MV-4-11 (cell line): ENCODE data around the gene CDH23.

Experiments used
- DNase-seq: peaks from one replicate; lab custom pipeline; 2025; lab: John Stamatoyannopoulos, UW

The CDH23 gene

DNA sequence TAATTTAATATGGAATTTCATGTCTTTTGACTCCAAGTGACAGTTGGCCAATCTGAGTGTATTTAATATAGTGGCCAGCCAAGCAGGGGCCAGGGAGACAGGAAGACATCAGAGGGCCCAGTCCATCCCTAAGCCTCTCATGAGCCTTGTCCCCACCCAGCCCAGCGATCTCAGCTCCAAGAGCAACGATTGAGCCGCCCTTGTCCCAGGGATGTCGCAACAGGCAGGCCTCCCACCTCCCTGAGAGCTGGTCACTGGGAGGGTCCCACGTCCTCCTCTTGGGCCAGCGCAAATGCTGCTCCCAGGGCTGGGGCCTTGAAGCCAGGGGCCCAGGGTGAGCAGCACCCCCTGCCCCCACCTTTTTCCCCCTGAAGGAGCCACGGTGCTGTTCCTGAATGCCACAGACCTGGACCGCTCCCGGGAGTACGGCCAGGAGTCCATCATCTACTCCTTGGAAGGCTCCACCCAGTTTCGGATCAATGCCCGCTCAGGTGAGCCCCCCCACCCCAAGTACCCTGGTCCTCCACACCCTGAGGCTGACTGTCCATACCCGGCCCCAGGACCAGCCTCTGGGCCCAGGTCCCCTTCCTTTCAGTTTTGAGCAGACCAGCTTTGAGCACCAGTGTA is 293.5 kb downstream of the CDH23 start:
- DNase-seq: no peak

DNA sequence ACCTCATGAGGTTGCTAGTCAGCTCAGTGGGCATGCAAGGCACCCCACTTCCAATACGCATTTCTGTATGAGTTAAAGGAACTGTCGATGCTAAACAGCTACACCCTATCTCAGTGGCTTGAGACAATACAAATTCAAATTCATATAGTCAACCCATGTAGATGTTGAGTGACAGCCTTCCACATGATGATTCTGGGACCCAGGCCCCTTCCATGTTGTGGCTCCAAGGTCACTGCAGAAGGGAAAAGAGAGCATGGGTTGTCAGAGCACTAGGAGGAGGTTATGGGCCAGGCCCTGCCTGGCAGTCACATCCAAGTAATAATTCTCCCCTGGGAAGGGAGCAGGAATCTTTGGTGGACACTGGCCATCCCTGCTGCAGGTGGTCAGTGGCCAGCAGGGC is 294.7 kb downstream of the CDH23 start:
- no peak for DNase-seq

DNA sequence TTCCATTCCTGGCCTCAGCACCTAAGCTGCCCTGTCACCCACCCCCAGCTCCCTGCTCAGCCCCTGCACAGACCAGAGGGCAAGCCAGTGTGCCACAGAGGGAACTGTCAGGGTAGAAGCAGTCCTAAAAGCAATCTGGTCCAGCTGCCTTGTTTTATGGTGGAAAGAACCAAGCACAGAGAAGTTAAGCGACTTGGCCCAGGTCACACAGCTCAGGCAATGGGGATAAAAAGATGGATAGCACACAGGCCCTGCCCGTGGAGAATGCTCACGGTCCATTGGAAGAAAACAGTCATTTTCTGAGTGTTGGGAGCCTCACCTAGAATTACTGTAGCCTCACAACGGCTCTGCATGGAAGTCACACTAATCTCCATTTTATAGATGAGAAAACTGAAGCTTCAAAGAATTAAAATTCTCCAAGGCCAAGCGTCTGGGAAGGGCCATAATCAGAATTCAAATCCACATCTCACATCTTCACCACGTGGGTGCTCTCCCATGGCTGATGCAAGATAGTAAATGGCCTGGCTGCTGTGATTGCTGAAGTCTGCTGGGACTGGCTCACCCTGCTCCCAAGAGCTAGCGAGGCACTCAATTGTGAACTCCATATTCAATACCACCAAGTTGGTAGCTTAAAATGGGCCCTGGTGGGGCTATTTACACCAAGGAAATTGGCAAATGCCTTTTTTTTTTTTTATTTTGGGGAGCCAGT is 296.0 kb downstream of the CDH23 start:
- DNase-seq: no peak

DNA sequence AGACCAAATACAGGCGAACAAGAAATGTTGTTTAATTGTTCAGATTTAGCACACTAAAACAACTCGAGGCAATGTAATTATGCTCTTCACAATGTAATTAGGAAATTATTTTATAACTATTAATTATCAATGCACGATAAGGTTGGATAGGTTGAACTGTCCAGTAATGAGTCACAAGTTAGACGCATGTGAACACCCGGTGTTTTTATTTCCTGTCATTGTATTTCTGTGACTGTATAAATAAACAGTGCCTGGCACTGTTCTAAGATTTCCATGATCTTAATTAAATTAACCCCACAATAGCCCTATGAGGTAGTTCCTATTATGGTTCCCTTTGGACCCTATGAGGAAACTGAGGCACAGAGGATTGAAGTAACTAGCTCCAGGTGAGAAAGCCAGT is 296.7 kb downstream of the CDH23 start:
- no peak for DNase-seq

DNA sequence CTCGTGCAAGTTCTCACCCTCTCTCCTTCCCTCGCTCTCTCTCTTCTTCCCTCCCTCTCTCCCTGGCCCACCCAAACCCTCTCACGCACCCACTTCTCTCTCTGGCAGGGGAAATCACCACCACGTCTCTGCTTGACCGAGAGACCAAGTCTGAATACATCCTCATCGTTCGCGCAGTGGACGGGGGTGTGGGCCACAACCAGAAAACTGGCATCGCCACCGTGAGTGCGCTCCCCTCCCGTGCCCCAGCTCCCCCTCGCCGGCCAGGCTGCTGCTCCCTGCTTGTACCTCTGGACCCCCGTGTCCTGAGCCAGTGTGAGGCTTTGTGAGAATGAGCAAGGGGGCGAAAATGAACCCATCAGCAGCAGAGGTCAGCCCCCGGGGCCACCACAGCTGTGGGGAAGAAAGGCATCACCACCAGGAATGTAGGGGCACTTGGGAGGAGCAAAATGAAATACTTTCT is 297.4 kb downstream of the CDH23 start:
- no peak for DNase-seq

DNA sequence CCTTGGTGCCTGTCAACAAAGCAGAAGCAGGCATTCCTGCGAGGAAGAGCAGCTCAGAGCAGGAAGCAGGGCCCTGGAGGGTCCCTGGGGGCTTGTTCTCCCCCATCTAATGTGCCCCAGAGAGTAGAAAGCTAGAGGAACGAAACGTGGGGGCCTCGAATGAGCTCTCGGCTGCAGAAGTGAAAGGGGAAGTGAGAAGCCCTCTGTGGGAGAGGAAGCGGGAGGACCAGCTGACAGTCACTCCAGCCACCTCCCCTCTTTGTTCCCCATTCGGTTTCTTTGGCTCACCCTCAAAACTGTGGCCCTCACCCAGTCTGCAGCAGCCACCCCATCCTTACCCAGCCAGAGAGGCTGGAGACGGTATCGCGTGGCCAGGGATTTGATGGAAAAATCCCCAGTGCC is 297.8 kb downstream of the CDH23 start:
- DNase-seq: peak; percentile 98

DNA sequence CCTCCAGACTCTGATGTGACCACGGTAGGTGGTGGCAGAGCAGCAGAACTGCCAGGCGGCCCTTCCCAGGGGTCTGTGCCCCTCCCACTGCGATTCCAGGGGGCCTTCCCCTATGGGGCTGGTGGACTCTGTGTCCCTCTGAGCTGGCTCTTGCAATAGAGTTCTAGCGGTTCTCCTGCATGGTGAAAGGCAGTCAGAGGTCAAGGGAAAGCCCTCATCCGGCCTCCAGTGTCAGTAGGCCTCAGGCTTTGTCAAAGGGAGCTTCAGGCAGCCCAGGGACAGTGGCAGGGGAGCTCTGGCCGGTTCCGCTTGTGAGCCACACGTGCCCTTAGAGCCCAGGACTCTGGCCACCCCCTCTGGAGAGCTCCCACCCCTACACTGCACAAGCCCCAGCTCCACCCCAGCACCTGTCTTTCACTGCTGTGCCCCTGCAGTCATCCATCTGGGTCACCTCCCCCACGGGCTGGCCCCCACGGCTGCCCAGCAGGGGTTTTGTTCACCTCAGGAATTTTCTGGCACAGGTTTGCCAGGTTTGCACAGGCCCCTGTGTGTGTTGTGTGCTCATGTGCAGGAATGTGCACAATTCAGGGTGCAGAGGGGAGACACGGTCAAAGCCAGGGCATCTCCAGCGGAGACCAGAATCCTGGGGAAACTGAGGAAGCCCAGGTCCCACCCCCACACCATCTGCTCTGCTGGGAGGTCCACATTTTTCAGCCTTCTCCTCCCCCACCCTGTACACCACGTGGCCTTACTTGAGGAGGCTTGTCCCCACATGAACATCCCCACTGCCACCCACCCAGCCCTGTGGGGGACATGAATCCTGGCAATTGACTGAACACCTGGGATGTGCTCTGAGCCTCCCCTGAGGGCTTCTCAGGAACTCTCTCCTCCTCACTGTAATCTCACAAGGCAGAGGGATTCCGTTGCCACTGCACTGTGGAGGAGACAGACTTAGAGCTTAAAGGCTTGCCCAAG is 299.1 kb downstream of the CDH23 start:
- no peak for DNase-seq

DNA sequence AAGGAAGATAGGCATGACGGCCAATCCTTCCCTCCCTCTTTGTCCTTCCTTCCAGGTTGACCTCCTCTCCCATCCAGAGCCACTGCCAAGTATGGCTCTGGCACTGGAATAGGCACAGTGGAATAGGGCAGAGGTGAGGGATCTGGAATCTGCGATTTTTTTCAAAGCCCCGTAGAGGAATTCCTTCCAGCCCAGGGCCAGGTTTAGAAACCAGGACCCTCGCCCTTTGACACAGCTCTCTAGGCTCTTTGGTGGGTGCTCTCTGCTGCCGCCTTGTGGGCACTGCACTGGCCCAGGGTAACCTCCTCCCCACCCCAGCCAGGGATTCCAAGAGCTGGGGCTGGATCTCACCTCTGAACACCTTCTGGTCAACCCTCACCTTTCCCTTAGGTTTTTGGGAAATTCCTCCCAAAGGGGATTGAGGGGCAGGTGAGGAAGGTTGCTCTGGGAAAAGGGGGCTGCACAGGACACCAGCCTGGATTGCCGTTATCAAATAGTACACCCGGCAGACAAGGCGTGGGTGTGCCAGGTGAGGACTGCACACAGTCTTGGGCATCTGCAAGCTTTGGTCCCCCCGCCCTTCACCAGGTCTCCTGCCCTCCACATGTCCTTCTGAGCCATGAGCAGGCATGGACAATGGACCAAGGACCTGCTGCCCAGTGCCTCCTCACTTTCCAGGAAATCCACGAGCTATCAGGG is 300.1 kb downstream of the CDH23 start:
- DNase-seq: peak; percentile 39

DNA sequence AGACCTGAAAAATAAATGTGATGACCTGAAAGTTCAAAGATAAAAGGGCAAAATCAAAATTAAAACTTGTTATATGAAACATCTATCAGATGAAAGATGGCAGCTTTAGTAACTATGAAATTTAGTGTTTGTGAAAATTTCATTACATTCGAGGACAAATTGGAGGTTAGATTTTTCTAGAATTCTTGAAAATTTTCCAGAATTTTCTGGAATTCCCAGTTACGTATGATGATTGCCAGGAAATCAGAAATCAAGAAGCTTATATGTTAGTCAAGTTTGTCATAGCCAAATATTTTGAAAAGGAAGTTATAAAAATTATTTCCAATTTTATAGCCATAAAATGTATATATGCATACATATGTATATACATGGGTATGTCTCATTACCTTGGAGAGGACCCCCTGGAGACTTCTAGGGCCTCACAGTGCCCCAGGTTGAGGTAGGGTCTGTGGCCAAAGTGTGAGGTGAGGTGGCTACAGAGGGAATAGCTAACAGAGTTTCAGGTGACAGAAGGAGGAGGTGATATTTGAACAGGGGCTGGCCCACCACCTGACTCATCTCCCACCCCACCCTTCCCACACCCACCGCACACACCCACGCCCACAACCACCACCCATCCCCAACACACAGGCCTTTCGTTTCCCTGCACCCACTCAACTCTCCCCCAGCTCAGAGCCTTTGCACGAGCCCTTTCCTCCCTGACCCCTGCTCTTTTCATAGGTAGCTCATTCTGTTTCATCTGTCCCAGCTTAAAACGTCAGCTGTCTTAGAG is 301.4 kb downstream of the CDH23 start:
- no peak for DNase-seq

DNA sequence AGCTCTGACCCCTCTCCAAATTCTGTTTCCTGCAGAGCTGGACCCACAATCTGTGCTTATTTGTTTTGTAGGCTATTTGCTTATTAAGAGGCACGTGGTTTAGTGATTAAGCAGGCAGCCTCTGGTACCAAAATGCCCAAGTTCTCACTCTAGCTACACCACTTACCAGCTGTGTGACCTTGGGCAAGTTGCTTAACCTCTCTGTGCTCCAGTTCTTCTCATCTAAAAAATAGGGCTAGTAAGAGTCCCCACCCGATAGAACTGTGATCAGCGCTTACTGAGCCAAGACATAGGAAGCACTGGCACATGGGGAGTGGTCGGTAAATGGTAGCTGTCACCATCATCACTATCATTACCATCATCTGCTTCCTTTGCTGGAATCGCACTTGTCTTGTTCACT is 302.0 kb downstream of the CDH23 start:
- no peak for DNase-seq

DNA sequence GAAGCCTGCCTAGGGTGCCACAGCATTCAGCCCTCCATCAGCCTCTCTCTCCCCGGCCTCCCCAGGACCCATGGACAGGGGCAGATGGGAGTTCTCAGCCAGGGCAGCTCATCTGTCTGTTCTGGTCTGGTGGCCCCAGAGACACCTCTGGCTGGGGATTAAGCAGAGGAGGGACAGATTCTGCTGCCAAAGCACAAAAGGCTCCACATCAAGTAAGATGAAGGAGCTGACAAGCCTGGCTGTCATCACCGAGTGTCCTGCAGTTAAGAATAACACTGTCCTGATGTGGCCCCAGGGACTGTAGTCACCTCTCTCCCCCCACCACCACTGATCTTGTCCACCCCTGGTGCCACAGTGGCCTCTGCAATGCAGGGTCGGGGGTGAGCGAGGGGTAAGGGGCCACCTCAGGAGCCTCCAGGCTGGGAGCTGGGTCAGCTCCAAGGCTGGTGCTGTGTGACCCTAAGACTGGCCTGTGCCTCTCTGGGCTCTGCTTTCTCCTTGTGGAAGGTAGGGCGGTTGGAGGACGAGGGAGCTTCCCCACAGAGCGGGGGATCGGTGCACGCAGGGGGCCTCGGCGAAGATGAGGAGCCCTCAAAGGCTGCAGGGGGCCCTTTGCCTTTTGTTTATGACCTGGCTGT is 304.1 kb downstream of the CDH23 start:
- DNase-seq: no peak

DNA sequence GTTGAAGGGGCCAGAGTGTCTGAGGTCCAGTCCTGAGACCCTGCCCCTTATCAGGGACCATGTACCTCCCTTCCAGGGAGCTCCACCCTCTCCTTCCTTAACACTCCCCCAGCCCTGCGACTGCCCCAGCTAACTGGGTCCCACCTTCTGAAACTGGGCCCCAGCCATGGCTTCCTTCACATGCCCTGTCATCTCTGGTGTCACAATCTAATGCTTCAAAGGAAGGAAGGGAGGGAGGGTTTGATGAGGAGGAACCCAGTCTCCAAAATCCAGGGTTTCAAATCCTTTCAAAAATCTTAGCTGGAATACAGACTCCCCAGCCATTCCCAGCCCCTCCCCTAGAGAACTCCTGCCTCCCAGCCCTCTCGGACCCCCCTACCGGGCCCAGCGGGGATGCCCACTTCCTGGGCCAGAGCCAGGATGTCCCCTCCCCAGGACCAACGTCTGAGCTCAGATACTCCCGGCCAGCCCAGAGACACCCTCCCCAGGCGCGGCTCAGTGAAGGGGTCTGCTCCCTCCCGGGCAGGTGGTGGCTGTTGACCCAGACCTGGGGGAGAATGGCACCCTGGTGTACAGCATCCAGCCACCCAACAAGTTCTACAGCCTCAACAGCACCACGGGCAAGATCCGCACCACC is 304.9 kb downstream of the CDH23 start:
- peak; percentile 17 for DNase-seq

DNA sequence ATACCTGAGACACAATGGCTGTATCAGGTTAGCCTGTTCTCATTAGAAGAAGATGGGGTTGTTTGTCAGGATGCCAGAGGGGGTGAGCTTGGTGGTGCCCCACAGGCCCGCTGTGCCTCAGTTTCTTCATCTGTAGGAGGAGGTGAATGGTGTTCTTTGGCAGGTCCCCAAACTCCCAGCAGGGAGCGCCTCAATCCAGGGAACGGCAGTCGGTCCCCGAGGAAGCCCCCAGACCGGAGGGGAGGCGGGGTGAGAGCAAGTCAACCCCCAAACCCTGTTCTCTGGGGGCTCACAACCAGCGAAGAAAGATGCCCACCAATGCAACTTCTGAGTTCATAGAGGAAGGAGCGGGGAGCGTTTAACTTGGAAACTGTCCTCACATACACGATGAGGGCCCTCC is 306.9 kb downstream of the CDH23 start:
- no peak for DNase-seq

DNA sequence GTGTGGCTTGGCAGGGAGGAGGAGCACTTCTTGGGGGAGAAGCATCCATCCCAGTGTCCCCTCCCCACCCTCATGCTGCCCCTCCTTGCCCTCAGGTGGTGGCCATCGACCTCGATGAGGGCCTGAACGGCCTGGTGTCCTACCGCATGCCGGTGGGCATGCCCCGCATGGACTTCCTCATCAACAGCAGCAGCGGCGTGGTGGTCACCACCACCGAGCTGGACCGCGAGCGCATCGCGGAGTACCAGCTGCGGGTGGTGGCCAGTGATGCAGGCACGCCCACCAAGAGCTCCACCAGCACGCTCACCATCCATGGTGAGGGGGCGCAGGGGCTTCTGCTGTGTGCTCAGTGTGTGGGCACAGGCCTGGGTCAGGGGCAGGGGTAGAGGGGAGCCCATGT is 308.1 kb downstream of the CDH23 start:
- no peak for DNase-seq

DNA sequence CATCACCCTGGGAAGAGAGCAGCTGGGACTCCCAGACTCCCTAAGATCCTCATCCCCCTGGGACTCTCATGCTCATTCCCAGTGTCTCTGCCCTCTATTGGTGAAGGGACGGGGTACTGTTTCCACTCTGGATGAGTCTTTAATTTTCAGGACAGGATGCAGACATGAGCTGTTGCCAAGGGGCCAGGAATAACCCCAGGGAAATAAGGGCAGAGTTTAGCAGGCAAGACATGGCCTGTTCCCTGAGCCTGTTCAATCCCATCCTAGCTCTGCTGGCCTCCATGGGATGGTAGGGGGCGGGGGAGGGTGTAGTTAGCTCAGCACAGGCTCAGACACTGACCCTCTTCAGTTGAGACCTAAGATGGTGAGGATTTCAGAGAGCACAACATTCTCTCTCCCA is 308.9 kb downstream of the CDH23 start:
- DNase-seq: no peak

DNA sequence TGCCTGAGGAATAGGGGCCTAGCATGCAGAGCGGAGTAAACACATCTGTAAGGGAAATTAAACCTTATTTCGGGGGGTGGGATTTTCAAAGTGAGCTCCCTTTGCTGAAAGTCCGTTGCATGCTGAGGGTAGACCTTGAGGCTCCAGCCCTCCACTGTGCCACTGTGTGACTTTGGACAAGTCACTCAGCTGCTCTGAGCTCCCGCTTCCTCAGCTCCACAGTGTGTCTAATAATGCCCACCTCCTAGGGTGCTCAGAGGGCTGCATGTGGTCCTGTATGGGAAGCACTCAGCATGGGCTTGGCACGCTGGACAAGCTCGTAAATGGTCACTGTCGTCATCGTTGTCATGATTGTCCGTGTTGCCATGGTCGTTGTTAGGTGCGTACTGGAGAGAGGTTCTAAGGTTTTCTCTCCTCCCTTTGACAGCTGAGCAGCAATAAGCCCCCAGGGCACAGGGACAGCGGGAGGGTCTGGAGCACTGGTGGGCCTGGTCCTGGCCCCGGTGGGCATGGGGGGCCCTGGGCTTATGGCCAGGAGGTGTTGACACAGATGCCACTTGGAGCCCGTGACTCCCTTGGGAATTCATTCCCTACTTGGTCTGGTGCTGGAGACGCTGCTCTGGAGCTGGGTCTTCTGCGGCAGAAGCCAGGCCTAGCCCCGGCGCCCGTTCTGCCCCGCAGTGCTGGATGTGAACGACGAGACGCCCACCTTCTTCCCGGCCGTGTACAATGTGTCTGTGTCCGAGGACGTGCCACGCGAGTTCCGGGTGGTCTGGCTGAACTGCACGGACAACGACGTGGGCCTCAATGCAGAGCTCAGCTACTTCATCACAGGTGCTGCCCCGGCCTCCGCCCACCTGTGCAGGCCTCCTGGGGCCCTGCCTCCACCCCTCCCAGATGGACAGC is 309.7 kb downstream of the CDH23 start:
- DNase-seq: no peak

DNA sequence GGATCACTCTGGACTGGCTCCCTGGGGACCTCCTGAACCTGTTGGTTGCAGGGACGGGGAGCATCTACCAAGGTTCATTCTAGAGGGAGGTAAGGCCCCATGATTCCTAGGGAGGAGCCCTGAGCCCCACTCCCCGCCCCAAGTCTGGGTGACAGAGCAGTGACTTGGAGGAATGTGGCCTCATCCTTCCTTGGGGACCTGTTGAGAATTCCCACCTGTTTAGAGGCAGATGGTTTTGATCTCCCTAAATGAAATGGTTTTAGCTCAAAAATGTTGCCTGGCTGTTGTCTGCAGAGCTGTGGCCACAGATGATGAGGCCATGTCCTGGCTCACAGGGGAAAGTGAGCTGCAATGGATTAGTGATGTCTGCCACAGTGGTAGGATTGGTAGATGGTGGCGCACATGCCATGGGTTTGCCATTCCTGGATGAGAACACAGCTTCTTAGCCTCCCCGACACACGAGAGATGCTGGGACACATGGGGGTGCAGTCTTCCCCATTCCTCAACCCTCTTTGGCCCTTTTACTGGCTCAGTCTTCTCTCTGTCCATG is 310.6 kb downstream of the CDH23 start:
- no peak for DNase-seq

DNA sequence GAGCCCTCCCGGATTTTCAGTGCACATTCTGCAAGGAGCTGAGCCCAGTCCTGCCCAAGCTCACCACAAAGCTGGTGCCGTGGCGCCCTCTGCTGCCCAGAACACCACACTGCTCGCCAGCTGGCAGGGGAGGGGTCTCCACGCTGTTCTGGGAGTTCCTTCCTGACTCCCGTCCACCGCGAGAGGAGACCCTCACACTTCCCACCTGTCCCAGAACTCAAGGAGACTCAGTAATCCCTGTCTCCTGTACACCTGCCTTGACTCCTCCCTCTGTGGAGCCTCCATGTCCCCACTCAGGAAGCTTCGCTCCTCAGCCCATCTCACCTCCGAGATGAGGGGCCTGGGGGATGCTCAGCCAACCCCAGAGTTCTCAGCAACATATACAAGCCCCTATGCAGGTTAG is 311.6 kb downstream of the CDH23 start:
- peak; percentile 31 for DNase-seq
